T-cell (primary cell): ENCODE measurements around the gene CCDC110. TPM values are rescaled to one million over a fixed set of nuclear protein-coding genes. Genes with fewer than 3 reads are reported as not detected.
A peak's percentile ranks its signal among the peaks of the same experiment; 100 is the strongest.

ENCODE experiments used
- ATAC-seq, 4 experiments: fragments of 200-7000 bp in 3 of 4; fragments of 150-1000 bp in 1 of 4; cut with Tn5 transposase; replicated peaks in 1 of 4; 1 replicate in 3 of 4; 2 replicates in 1 of 4; pipeline ENCODE4 v1.10.0; 2021; ENCODE audit warnings: moderate library complexity in 3 of 4, mild to moderate bottlenecking in 2 of 4, moderate number of reproducible peaks in 1 of 4
- CTCF ChIA-PET, 2 donors: fragments of 300-600 bp; sonication (Branson Sonifier 250); formaldehyde crosslinking; loops; one replicate each; lab custom pipeline; 2022; ENCODE audit warnings: antibody characterized with exemption in 2 of 2; lab: Charles Lee
- POLR2A ChIA-PET, 2 donors: fragments of 300-600 bp; sonication (Branson Sonifier 250); formaldehyde crosslinking; loops; one replicate each; lab custom pipeline; 2022; ENCODE audit warnings: antibody characterized with exemption in 2 of 2; lab: Charles Lee
- DNase-seq, 35 experiments: peaks; one replicate each; pipeline versions ENCODE4 v3.0.0 to v3.0.0-alpha.2; 2013 to 2023
- H3K27ac ChIP-seq: one replicate; pipeline ENCODE4 v1.5.1; 2013; ENCODE audit warnings: low read length
- H3K27me3 ChIP-seq, 2 experiments: replicated peaks in 1 of 2; 1 replicate in 1 of 2; 2 replicates in 1 of 2; pipeline versions ENCODE4 v1.6.1 to v1.7.0; 2013; ENCODE audit warnings: low read length in 1 of 2, mixed read lengths in 1 of 2; ENCODE audit not compliant: control insufficient read depth in 2 of 2, insufficient read depth in 2 of 2; ENCODE audit errors: extremely low read depth in 1 of 2
- H3K36me3 ChIP-seq, 2 donors: 1 replicate in 1 of 2; 2 replicates in 1 of 2; pipeline versions ENCODE4 v1.6.1 to v1.7.0; 2013; ENCODE audit warnings: low read length in 1 of 2; ENCODE audit not compliant: control insufficient read depth in 2 of 2, insufficient read depth in 1 of 2; ENCODE audit errors: extremely low read depth in 1 of 2
- H3K4me1 ChIP-seq, 2 experiments: 1 replicate in 1 of 2; 2 replicates in 1 of 2; pipeline versions ENCODE4 v1.6.1 to v1.7.0; 2013; ENCODE audit warnings: low read length in 2 of 2, mixed read lengths in 1 of 2; ENCODE audit not compliant: insufficient read depth in 2 of 2, control insufficient read depth in 1 of 2; ENCODE audit errors: extremely low read depth in 1 of 2
- H3K4me3 ChIP-seq, 2 donors: 1 replicate in 1 of 2; 2 replicates in 1 of 2; pipeline versions ENCODE4 v1.5.1 to v1.7.0; 2013; ENCODE audit warnings: mild to moderate bottlenecking in 2 of 2, low read length in 1 of 2, moderate library complexity in 1 of 2; ENCODE audit not compliant: control insufficient read depth in 1 of 2; ENCODE audit errors: extremely low read depth in 1 of 2
- H3K9me3 ChIP-seq: 2 replicates; pipeline ENCODE4 v1.7.0; 2013
- H3K27ac Mint-ChIP-seq, 2 donors: one replicate each; pipeline ENCODE4 v1.8.0; 2020 to 2021; ENCODE audit warnings: mild to moderate bottlenecking in 2 of 2, mixed read lengths in 2 of 2
- H3K27me3 Mint-ChIP-seq, 2 donors: one replicate each; pipeline ENCODE4 v1.8.0; 2021 to 2022; ENCODE audit warnings: mixed read lengths in 2 of 2
- H3K36me3 Mint-ChIP-seq: one replicate; pipeline ENCODE4 v1.8.0; 2021; ENCODE audit warnings: mixed read lengths
- H3K4me1 Mint-ChIP-seq, 3 donors: one replicate each; pipeline ENCODE4 v1.8.0; 2020 to 2022; ENCODE audit warnings: mixed read lengths in 3 of 3, mild to moderate bottlenecking in 1 of 3
- H3K4me3 Mint-ChIP-seq, 3 donors: one replicate each; pipeline ENCODE4 v1.8.0; 2020 to 2022; ENCODE audit warnings: mild to moderate bottlenecking in 3 of 3, mixed read lengths in 3 of 3, moderate library complexity in 3 of 3
- H3K9me3 Mint-ChIP-seq, 3 donors: one replicate each; pipeline ENCODE4 v1.8.0; 2020 to 2022; ENCODE audit warnings: mixed read lengths in 3 of 3
- WGBS: methylation state at CpG from one replicate; pipeline ENCODE4 v1.1.5; 2013; ENCODE audit warnings: missing lambda C conversion rate; ENCODE audit not compliant: insufficient coverage; 5-methylcytosine and 5-hydroxymethylcytosine counted together
- total RNA-seq, 35 experiments: library from RNA in 6 of 35; stranded (reverse) in 6 of 35; fragments of 120-200 nt in 1 of 35; gene quantifications; one replicate each; pipeline versions ENCODE4 v1.2.1 to v1.2.4 and lab custom pipeline; 2013 to 2026

The CCDC110 gene
- total RNA-seq, 5 donors from 2014 or later (not counting 1 experiment from before 2014, with no cell fraction given) = 0.35 to 0.77 (median 0.47) TPM

DNA sequence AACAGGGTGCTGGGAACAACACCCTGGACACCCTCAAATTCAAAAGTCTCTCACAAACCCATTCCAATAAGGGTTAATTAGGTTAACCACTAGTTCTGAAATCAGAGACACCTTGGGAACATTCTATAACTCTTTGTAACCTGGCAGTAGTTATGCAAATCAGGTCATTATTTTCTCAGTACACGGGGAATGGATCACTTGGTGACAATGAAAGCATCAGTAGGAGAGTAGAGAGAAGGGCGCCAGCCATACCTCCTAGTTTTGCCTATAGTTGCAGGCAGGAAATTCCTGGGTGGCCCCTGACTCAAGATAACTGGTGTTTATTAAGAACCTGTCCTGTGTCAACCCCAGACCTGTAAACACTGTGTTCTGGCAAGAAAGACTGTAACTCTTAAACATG is 2.5 kb downstream of the CCDC110 start:
- Mint-ChIP-seq H3K4me1 (peaks cover 2 to 20% (median 15%) of the 10 kb centered on the region in 3 donors), H3K27ac (no peak overlapping the region), H3K9me3 (no peaks in the 10 kb centered on the region), H3K27me3 (peaks cover 0 to 3% of the 10 kb centered on the region in 2 donors), H3K36me3 (no peaks in the 10 kb centered on the region), H3K4me3 (no peak overlapping the region)
- POLR2A ChIA-PET = no interaction called here
- no peak overlapping the region for H3K27ac ChIP-seq
- DNase-seq (peak in 1 of 35 experiments; percentile 6), ATAC-seq (no peak)
- CTCF ChIA-PET = no interaction called here
- no peak overlapping the region for H3K4me3 ChIP-seq
- H3K9me3 ChIP-seq = no peaks in the 10 kb centered on the region
- WGBS = no CpG with 5 or more reads among the region's 2 CpGs
- H3K4me1 ChIP-seq = peaks cover 6 to 16% of the 10 kb centered on the region in 2 experiments
- H3K36me3 ChIP-seq = no peaks in the 10 kb centered on the region
- peaks cover 6 to 13% of the 10 kb centered on the region in 2 experiments for H3K27me3 ChIP-seq

DNA sequence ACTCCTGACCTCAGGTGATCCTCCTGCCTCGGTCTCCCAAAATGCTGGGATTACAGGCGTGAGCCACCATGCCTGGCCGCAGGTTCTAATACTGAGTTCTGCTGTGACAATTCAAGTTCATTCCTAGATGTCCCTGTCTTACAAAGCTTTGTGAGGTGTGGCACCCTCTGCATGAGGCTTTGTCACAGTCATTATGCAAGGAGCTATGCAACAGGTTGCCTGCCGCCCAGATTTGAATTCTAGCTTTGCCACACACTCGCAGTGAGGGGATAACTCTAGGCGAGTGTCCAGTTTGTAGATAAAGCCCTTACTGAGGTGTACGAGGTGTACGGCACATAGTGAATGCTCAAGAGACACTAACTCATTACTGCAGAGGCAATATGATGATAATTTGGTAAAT is 3.5 kb downstream of the CCDC110 start:
- H3K27ac ChIP-seq = no peak overlapping the region
- peaks cover 6 to 16% of the 10 kb centered on the region in 2 experiments for H3K4me1 ChIP-seq
- H3K36me3 ChIP-seq = no peaks in the 10 kb centered on the region
- H3K27ac Mint-ChIP-seq = no peak overlapping the region
- H3K9me3 Mint-ChIP-seq = no peaks in the 10 kb centered on the region
- no peaks in the 10 kb centered on the region for H3K9me3 ChIP-seq
- ATAC-seq (no peak), DNase-seq (no peak)
- WGBS = 82% methylated on average over 4 of the region's 8 CpGs
- no peak overlapping the region for H3K4me3 Mint-ChIP-seq
- POLR2A ChIA-PET = interaction anchor here in 1 of 2 donors (0.5 kb wide), 1 partner anchor 266 kb away, joined by 3 read pairs; no protein-coding TSS in a partner anchor
- no peak overlapping the region for H3K4me3 ChIP-seq
- CTCF ChIA-PET = no interaction called here
- H3K36me3 Mint-ChIP-seq = no peaks in the 10 kb centered on the region
- H3K4me1 Mint-ChIP-seq = peaks cover 2 to 20% (median 15%) of the 10 kb centered on the region in 3 donors
- H3K27me3 ChIP-seq = peaks cover 4 to 6% of the 10 kb centered on the region in 2 experiments
- no peaks in the 10 kb centered on the region for H3K27me3 Mint-ChIP-seq

DNA sequence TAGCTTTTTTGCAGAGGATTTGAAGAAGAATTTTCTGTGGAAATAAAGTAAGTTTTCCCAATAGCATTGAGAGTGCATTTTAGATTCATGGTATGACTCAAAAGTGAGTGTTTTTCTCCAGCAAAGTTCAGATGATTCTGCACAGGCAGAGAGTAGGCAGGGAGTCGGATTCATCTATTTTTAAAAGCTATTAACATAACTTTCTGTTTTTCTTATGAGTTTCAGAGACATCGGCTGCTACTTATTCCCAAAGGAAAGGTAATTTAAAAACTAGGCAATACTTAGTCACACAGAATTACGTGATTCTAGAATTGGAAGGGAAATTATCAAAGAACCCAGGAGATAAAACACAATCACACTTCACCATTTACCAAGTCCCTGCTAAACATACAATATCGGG is 4.4 kb downstream of the CCDC110 start:
- ChIA-PET POLR2A (no interaction called here), CTCF (no interaction called here)
- ATAC-seq (no peak), DNase-seq (no peak)
- Histone ChIP-seq H3K36me3 (no peaks in the 10 kb centered on the region), H3K4me1 (peaks cover 5 to 11% of the 10 kb centered on the region in 2 experiments), H3K4me3 (no peak overlapping the region), H3K9me3 (no peaks in the 10 kb centered on the region), H3K27me3 (peaks cover 2% of the 10 kb centered on the region in 2 experiments), H3K27ac (no peak overlapping the region)
- Mint-ChIP-seq H3K36me3 (no peaks in the 10 kb centered on the region), H3K4me1 (peaks cover 2 to 19% (median 15%) of the 10 kb centered on the region in 3 donors), H3K27me3 (no peaks in the 10 kb centered on the region), H3K4me3 (no peak overlapping the region), H3K9me3 (no peaks in the 10 kb centered on the region), H3K27ac (no peak overlapping the region)
- no CpG with 5 or more reads among the region's 4 CpGs for WGBS

DNA sequence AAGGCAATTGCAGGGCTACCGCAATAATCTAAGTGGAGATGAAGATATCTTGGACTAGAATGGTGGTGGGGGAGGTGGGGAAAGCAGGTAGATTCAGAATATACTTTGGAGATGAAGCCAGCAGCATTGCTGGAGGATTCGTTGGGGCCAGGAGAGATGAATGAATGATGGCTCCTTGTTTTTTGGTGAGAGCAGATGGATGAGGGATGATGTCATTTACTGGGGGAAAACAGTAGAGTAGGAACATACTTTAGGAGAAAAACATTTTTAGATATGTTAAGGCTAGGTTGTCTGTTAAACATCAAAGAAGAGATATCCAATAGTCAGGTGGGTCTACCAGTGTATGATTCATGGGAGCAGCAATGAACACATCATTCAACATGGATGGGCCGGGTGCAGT is 5.8 kb downstream of the CCDC110 start:
- ChIA-PET POLR2A (no interaction called here), CTCF (no interaction called here)
- Histone ChIP-seq H3K9me3 (no peaks in the 10 kb centered on the region), H3K36me3 (no peaks in the 10 kb centered on the region), H3K27ac (no peak overlapping the region), H3K4me1 (peaks cover 0 to 5% of the 10 kb centered on the region in 2 experiments), H3K27me3 (peaks cover 2% of the 10 kb centered on the region in 2 experiments), H3K4me3 (no peak overlapping the region)
- Mint-ChIP-seq H3K9me3 (no peaks in the 10 kb centered on the region), H3K4me1 (peaks cover 0 to 14% (median 10%) of the 10 kb centered on the region in 3 donors), H3K27ac (no peak overlapping the region), H3K27me3 (peaks cover 0 to 4% of the 10 kb centered on the region in 2 donors), H3K36me3 (no peaks in the 10 kb centered on the region), H3K4me3 (no peak overlapping the region)
- 90% methylated on average over 3 of the region's 3 CpGs for WGBS
- ATAC-seq (no peak), DNase-seq (no peak)

DNA sequence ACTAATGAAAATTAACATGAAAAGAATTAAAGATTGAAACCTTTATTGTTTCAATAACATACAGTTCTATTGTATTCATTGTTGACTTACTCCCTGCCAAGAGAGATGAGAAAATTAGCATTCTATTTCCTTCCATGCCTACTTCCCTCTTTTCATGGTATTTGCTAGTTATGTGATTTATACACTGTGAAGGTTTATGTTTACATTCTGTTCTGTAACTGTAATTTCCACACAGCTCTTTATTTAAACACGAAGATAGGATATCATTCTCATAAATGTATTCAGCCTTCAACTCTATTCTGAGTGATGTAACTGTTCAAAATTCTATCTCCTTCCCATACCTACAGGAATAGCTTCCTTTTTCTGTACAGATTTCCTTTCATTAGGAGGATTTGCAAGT is 6.6 kb downstream of the CCDC110 start:
- Histone ChIP-seq H3K4me3 (no peak overlapping the region), H3K27ac (no peak overlapping the region), H3K36me3 (no peaks in the 10 kb centered on the region), H3K4me1 (no peaks in the 10 kb centered on the region), H3K9me3 (no peaks in the 10 kb centered on the region), H3K27me3 (peaks cover 2% of the 10 kb centered on the region in 2 experiments)
- H3K9me3 Mint-ChIP-seq = no peaks in the 10 kb centered on the region
- DNase-seq (no peak), ATAC-seq (no peak)
- H3K36me3 Mint-ChIP-seq = no peaks in the 10 kb centered on the region
- H3K27ac Mint-ChIP-seq = no peak overlapping the region
- POLR2A ChIA-PET = no interaction called here
- peaks cover 7 to 9% of the 10 kb centered on the region in 2 donors for H3K27me3 Mint-ChIP-seq
- WGBS = no CpG with 5 or more reads among the region's 1 CpG
- CTCF ChIA-PET = no interaction called here
- peaks cover 0 to 6% (median 4%) of the 10 kb centered on the region in 3 donors for H3K4me1 Mint-ChIP-seq
- H3K4me3 Mint-ChIP-seq = no peak overlapping the region

DNA sequence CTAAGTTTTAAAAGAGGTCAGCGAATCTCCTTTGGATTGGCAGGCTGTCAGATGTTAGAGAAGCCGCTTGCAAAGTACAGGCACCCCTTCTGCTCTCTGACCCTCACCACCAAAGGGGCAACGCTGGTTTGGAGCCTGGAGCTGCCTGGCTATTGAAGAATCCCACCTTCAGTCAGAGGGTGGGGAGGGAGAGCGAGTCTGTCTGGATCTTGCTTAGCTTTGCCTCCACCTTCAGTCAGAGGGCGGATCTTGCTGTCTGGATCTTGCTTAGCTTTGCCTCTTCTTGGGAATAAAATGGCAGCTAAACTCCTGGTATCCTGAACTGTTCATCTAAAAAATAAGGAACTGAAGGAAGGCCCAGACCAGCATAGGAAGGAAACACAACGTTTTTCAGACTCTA is 7.3 kb downstream of the CCDC110 start:
- Mint-ChIP-seq H3K27me3 (peaks cover 7 to 14% of the 10 kb centered on the region in 2 donors), H3K36me3 (no peaks in the 10 kb centered on the region), H3K4me1 (no peaks in the 10 kb centered on the region), H3K27ac (no peak overlapping the region), H3K9me3 (no peaks in the 10 kb centered on the region), H3K4me3 (no peak overlapping the region)
- Histone ChIP-seq H3K9me3 (no peaks in the 10 kb centered on the region), H3K4me1 (no peaks in the 10 kb centered on the region), H3K27me3 (peaks cover 0 to 2% of the 10 kb centered on the region in 2 experiments), H3K36me3 (no peaks in the 10 kb centered on the region), H3K4me3 (no peak overlapping the region), H3K27ac (no peak overlapping the region)
- CTCF ChIA-PET = no interaction called here
- WGBS = 42% methylated on average over 2 of the region's 6 CpGs
- ATAC-seq (no peak), DNase-seq (no peak)
- POLR2A ChIA-PET = no interaction called here

DNA sequence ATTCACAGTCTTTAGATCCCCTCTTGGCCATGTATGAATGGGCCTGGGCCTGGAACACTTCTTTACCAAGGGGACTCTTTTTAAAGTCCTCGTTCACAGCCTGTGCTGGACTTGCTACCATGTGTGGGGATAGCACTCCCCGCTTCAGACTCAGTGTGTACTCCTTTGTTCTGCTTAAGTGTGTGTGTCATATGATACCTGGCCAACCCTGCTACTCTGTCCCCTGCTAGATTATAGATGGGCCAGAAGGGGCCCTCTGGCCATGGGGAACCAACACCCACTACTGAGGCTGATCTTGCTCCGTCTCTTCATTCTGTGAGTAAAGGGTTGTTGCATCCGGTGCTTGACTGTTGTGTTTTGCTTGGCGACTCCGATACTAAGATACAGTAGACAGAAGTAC is 8.0 kb downstream of the CCDC110 start:
- no peaks in the 10 kb centered on the region for H3K36me3 Mint-ChIP-seq
- peaks cover 7 to 19% of the 10 kb centered on the region in 2 donors for H3K27me3 Mint-ChIP-seq
- Histone ChIP-seq H3K36me3 (no peaks in the 10 kb centered on the region), H3K9me3 (no peaks in the 10 kb centered on the region), H3K27ac (no peak overlapping the region), H3K4me3 (no peak overlapping the region), H3K4me1 (no peaks in the 10 kb centered on the region), H3K27me3 (peaks cover 0 to 2% of the 10 kb centered on the region in 2 experiments)
- no peaks in the 10 kb centered on the region for H3K4me1 Mint-ChIP-seq
- H3K27ac Mint-ChIP-seq = no peak overlapping the region
- H3K9me3 Mint-ChIP-seq = no peaks in the 10 kb centered on the region
- ChIA-PET CTCF (no interaction called here), POLR2A (no interaction called here)
- WGBS = 97% methylated on average over 3 of the region's 6 CpGs
- no peak overlapping the region for H3K4me3 Mint-ChIP-seq
- ATAC-seq (no peak), DNase-seq (no peak)
